SHP77 treated with DMSO at 0.1 percent for 48 hours (cell line): ENCODE data around the gene CLCF1.
"Not testable (repeated sequence)": the region's sequence is repeated elsewhere in the genome, so short reads cannot be mapped to it uniquely, and the experiment has no call there.

Experiments used
- DNase-seq: peaks from one replicate; lab custom pipeline; 2025; lab: John Stamatoyannopoulos, UW

CLCF1 gene

DNA sequence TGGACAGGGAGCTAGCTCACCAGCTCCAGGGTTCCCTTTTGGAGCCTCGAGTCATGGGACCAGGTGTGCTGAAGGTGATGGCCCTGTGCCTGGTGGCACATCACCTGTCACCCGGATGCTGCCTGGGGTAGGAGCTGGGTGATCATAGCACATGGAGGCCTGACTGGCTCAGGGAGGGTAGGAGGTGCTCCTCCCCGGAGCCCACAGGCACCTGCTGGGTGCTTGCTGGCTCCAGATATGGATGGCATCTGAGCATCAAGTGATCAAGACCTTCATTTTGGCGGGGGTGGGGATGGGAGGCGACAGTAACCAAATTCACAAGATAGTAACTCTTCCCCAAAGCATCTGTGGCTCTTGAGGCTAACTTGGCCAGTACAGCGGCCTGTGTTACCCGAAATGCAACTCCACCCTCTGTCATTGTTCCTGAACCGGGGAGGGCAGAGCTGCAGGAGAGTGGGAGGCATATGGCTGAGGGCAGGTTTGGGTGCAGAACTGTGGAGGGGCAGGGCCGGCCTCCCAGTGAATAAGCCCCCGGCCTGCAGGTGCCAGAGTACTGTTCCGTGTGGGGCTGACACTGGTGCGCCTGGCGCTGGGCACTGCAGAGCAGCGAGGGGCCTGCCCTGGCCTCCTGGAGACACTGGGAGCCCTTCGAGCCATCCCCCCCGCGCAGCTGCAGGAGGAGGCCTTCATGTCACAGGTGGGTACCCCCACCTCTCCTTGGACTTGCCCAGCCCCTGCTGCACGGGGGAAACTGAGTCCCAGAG is 35.2 kb upstream of the CLCF1 start:
- no peak for DNase-seq

DNA sequence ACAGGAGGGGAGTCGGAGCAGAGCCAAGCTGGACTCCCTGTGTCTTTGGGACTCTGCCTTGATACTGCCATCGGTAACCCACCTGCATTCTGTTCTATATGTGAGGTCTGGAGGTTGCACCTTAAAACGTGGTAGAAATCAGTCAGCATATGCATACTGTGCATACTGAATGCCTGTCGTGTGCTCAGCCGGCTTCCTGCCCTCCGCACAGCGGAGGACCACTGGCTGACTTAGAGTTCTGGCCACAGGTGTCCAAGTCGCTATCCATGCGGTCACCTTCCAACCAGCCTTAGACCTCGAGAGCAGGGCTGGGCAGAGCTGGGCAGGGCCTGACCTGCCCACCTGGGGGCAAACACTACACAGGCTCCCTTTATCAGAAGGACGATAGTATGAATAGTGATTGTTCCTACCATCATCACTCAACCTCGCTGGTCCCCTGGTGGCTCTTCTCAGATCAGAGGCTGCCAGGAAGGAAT is 34.3 kb upstream of the CLCF1 start:
- DNase-seq, result no peak

DNA sequence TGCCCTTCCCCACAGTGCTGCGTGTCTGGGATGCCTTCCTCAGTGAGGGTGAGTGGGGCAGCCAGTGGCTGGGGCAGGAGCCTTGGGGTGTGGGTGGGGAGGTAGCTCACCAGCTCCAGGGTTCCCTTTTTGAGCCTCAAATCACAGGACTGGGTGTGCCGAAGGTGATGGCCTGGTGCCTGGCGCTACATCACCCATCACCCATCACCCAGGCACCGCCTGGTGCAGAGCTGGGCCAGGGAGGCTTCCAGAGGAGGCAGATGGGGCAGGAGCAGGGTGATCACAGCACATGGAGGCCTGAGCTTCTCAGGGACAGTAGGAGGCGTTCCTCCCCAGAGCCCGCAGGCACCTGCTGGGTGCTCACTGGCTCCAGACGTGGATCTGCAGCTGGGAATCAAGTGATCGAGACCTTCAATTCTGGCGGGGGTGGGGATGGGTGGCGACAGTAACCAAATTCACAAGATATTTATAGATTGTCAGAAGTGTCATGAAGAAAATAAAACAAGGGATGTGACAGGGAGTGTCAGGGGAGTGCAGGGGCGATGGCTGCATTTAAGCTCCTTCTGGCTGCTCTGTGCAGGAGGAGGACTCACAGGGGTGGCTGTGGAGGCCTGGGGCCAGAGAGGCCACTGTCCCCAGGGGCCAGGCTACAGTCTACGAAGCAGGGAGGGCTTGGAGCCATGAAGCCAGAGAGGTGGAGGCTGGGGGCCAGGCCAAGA is 33.7 kb upstream of the CLCF1 start:
- peak; percentile 36 for DNase-seq

- no peak for DNase-seq
Measured at GRCh38 chr11:67406420-67406968, 33.1 kb upstream of the CLCF1 start.

- no peak for DNase-seq
Measured at GRCh38 chr11:67405688-67406339, 32.4 kb upstream of the CLCF1 start.

GRCh38 chr11:67405196-67405567 is 31.8 kb upstream of the CLCF1 start:
- DNase-seq, result no peak

- DNase-seq, result no peak
Measured at GRCh38 chr11:67404515-67405195, 31.3 kb upstream of the CLCF1 start.

- DNase-seq, result not testable (repeated sequence)
Measured at GRCh38 chr11:67403085-67403484, 29.7 kb upstream of the CLCF1 start.

DNA sequence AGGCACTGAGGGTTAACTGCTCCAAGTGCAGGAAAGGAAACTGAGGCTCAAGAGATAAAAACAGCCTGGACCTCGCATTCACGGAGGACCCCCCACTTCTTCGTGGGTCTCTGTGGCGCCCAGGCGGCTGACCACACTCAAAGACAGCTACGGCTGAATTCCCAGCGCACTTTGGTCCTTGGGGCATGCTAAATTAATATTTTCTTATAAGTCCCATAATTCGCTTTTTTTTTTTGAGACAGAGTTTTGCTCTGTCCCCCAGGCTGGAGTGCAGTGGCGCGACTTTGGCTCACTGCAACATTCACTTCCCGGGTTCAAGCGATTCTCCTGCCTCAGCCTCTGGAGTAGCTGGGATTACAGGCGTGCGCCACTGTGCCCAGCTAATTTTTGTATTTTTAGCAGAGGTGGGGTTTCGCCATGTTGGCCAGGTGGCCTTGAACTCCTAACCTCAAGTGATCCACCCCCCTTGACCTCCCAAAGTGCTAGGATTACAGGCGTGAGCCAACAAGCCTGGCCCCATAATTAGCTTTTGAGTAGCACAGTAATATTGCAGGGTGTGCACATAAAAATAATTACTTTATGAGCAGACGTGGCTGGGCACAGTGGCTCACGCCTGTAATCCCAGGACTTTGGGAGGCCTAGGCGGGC is 28.9 kb upstream of the CLCF1 start:
- DNase-seq, result not testable (repeated sequence)

GRCh38 chr11:67401495-67402191 is 28.2 kb upstream of the CLCF1 start, which contains the start of gene PPP1CA:
TSS of gene PPP1CA (minus strand) at chr11:67401858. CDS start at chr11:67401782, 76 bp downstream.
- peak; percentile 86 for DNase-seq

DNA sequence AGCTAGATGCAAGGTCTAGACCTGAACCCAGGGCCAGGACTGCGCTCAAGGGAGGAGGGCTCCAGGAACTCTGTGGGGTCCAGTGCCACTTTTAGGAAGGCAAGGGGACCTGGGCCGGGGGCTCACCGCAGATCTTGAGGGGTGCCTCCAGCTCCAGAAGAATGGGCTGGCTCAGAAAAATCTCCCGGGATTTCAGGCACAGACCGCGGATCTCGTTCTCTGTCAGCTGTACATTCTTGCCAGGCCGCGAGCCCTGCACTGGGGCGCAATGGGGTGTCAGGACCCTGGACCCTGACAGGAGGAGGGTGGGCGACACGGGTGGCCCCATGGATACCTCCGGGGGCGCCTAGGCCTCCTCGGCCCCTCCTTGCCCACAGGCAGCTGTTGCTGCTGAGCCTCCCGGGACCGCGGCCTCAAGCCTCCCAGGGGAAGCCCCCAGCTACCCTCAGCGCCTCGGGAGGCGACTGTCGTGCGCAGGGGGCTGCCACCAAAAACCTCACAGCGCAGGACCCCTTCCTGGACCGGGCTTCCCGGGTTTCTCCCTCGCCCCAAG is 27.6 kb upstream of the CLCF1 start:
- no peak for DNase-seq

GRCh38 chr11:67400251-67400941 is 27.0 kb upstream of the CLCF1 start:
- no peak for DNase-seq

- DNase-seq, result no peak
Measured at GRCh38 chr11:67398661-67399563, 25.5 kb upstream of the CLCF1 start.

- DNase-seq, result no peak
Measured at GRCh38 chr11:67397986-67398660, 24.7 kb upstream of the CLCF1 start.

GRCh38 chr11:67397536-67397935 is 24.1 kb upstream of the CLCF1 start:
- DNase-seq, result no peak

DNA sequence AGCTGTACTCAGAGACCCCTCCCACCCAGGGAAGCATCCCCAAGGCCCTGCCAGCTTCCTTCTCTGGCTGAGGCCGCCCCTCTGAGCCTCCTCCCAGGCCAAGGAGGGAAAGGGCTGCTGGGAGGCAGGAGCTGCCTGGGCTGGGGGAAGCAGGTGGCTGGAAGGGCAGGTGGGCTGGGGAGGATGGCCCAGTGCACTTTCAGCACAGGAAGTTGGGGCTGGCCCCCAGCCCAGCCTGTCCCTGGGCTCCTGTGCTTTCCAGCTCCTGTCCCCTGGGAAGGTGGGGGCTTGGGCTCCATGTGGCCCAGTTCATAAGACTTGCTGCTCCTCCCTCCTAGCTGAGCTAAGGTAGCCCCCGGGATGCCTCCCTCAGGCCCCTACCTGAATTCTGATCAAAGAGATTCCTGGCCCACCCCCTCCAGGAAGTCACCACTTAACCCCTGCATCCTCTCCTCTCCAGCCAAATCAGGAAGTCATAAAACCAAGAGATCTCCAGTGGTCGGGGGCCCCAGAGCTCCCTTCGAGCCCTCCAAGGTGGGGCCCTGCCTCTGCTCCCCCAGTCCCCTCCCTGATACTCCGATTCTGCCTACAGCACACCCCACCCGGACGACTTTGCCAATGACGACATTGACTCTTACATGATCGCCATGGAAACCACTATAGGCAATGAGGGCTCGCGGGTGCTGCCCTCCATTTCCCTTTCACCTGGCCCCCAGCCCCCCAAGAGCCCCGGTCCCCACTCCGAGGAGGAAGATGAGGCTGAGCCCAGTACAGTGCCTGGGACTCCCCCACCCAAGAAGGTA is 23.4 kb upstream of the CLCF1 start:
- DNase-seq, result no peak

DNA sequence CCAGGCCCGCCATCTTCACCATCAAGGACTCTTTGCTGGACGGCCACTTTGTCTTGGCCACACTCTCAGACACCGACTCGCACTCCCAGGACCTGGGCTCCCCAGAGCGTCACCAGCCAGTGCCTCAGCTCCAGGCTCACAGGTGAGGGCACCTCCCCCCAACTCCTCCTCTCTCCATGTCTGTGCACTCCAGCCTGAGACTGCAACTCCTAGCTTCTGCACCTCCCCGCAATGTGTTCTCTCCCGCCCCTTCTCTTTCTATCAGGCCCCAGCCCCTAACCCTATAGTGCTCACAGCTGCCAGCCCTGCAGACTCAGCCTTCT is 22.8 kb upstream of the CLCF1 start:
- no peak for DNase-seq
